Nephron (organoid): ENCODE measurements around the gene FUZ.

Experiments used
- H3K27ac Mint-ChIP-seq, 3 experiments: 2 replicates each; pipeline ENCODE4 v1.8.0; 2020; ENCODE audit warnings: mixed read lengths in 3 of 3, mild to moderate bottlenecking in 2 of 3, moderate library complexity in 1 of 3
- H3K27me3 Mint-ChIP-seq: 2 replicates; pipeline ENCODE4 v1.8.0; 2021; ENCODE audit warnings: low read depth, mild to moderate bottlenecking, moderate library complexity, mixed read lengths
- H3K36me3 Mint-ChIP-seq: 2 replicates; pipeline ENCODE4 v1.8.0; 2020; ENCODE audit warnings: low read depth, mixed read lengths
- H3K4me1 Mint-ChIP-seq: 2 replicates; pipeline ENCODE4 v1.8.0; 2020; ENCODE audit warnings: mixed read lengths
- H3K4me3 Mint-ChIP-seq, 3 experiments: 2 replicates each; pipeline ENCODE4 v1.8.0; 2020; ENCODE audit warnings: mild to moderate bottlenecking in 3 of 3, mixed read lengths in 3 of 3, moderate library complexity in 2 of 3
- H3K9me3 Mint-ChIP-seq: 2 replicates; pipeline ENCODE4 v1.8.0; 2020; ENCODE audit warnings: mixed read lengths
- CTCF ChIP-seq, 3 experiments: fragments of 200-600 bp; sonication (generic); IDR thresholded peaks; one replicate each; pipeline ENCODE4 v1.5.0; 2021; ENCODE audit warnings: antibody characterized with exemption in 3 of 3; ENCODE audit not compliant: unreplicated experiment in 3 of 3

FUZ gene

GRCh38 chr19:49843265-49843664, 30.2 kb upstream of the FUZ start:
- no peak overlapping the region for H3K27ac Mint-ChIP-seq
- peaks cover 42% of the 10 kb centered on the region for H3K36me3 Mint-ChIP-seq
- H3K27me3 Mint-ChIP-seq = no peaks in the 10 kb centered on the region
- no peak overlapping the region for H3K4me3 Mint-ChIP-seq
- peaks cover 2% of the 10 kb centered on the region for H3K9me3 Mint-ChIP-seq
- no peak for TF ChIP-seq CTCF (IDR thresholded peaks at IDR 0.05; ENCODE audit: unreplicated experiment in 3 of 3)
- no peaks in the 10 kb centered on the region for H3K4me1 Mint-ChIP-seq

GRCh38 chr19:49840736-49841249, 27.7 kb upstream of the FUZ start:
- H3K4me3 Mint-ChIP-seq = no peak overlapping the region

GRCh38 chr19:49840321-49840720, 27.2 kb upstream of the FUZ start:
- Mint-ChIP-seq H3K9me3 (no peaks in the 10 kb centered on the region), H3K4me1 (no peaks in the 10 kb centered on the region), H3K27me3 (no peaks in the 10 kb centered on the region), H3K4me3 (no peak overlapping the region), H3K36me3 (peaks cover 48% of the 10 kb centered on the region), H3K27ac (peak overlapping the region in 1 of 3 experiments; percentile 68)
- no peak for TF ChIP-seq CTCF (IDR thresholded peaks at IDR 0.05; ENCODE audit: unreplicated experiment in 3 of 3)

More at GRCh38 chr19:49840736-49841249, 27.7 kb upstream of the FUZ start:
- no peak for TF ChIP-seq CTCF (IDR thresholded peaks at IDR 0.05; ENCODE audit: unreplicated experiment in 3 of 3)
- Mint-ChIP-seq H3K4me1 (no peaks in the 10 kb centered on the region), H3K9me3 (no peaks in the 10 kb centered on the region), H3K27ac (peak overlapping the region in 1 of 3 experiments; percentile 68), H3K36me3 (peaks cover 47% of the 10 kb centered on the region), H3K27me3 (no peaks in the 10 kb centered on the region)

GRCh38 chr19:49839713-49840112, 26.6 kb upstream of the FUZ start:
- TF ChIP-seq CTCF (IDR thresholded peaks at IDR 0.05; ENCODE audit: unreplicated experiment in 3 of 3) = no peak
- Mint-ChIP-seq H3K36me3 (peaks cover 54% of the 10 kb centered on the region), H3K27me3 (no peaks in the 10 kb centered on the region), H3K4me1 (no peaks in the 10 kb centered on the region), H3K9me3 (no peaks in the 10 kb centered on the region), H3K27ac (no peak overlapping the region), H3K4me3 (no peak overlapping the region)

GRCh38 chr19:49838885-49839588, 25.9 kb upstream of the FUZ start:
- Mint-ChIP-seq H3K4me3 (no peak overlapping the region), H3K27me3 (no peaks in the 10 kb centered on the region), H3K27ac (no peak overlapping the region), H3K9me3 (no peaks in the 10 kb centered on the region), H3K4me1 (no peaks in the 10 kb centered on the region), H3K36me3 (peaks cover 56% of the 10 kb centered on the region)
- no peak for TF ChIP-seq CTCF (IDR thresholded peaks at IDR 0.05; ENCODE audit: unreplicated experiment in 3 of 3)

- no peak overlapping the region for H3K4me3 Mint-ChIP-seq
- peak overlapping the region in 1 of 3 experiments; percentile 46 for H3K27ac Mint-ChIP-seq
- no peaks in the 10 kb centered on the region for H3K27me3 Mint-ChIP-seq
- H3K9me3 Mint-ChIP-seq = no peaks in the 10 kb centered on the region
- no peak for TF ChIP-seq CTCF (IDR thresholded peaks at IDR 0.05; ENCODE audit: unreplicated experiment in 3 of 3)
- H3K4me1 Mint-ChIP-seq = no peaks in the 10 kb centered on the region
- H3K36me3 Mint-ChIP-seq = peaks cover 67% of the 10 kb centered on the region
Measured at GRCh38 chr19:49837425-49837824, 24.3 kb upstream of the FUZ start.
